CD1c-positive myeloid dendritic cell (primary cell): ENCODE results near the gene DACH2.

ENCODE experiments used
- DNase-seq: peaks from one replicate; pipeline ENCODE4 v3.0.0-alpha.2; 2016; ENCODE audit errors: extremely low spot score

The DACH2 gene

DNA sequence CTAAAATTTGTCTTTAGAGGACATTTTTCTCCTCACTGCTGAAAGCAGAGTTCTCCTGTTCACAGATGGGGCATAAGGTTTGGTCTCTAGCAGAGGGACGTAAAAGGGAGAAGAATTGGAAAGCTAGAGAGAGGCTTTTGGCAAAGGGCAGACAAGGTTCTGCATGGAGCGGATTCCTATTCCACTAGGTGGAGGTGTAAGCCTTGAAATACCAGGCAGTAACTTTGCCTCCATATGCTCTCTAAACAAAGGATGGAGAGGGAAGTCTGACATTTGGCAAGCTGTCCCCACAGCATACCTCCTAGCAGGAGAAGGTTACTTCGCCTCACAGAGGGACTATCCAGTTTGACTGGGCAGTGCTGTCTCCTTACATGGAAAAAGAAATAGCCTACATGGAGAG is 174.7 kb downstream of the DACH2 start:
- DNase-seq = no peak

DNA sequence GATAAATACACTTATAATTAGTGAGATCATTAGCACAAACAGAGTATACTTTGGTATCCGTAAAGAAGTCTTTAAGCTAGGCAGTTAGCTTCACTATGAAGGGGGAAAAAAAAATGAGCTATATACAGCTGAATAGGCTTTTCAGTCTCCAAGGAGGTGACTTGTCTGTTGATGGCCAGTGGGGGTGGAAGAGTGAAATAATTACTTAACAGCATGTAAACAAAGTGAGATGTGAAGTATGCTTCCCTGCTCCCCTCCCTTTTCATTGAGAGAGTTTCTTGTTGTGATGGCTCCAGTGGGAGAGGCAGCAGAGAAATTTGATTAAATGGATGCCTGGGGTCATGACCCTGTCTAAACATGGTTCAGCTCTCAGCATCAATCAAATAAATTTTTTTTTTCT is 180.9 kb downstream of the DACH2 start:
- DNase-seq = no peak

GRCh38 chrX:86348669-86349068 is 200.4 kb downstream of the DACH2 start:
- DNase-seq = no peak

GRCh38 chrX:86349115-86349514 is 200.9 kb downstream of the DACH2 start:
- no peak for DNase-seq

GRCh38 chrX:86369847-86370630 is 221.8 kb downstream of the DACH2 start:
- no peak for DNase-seq

DNA sequence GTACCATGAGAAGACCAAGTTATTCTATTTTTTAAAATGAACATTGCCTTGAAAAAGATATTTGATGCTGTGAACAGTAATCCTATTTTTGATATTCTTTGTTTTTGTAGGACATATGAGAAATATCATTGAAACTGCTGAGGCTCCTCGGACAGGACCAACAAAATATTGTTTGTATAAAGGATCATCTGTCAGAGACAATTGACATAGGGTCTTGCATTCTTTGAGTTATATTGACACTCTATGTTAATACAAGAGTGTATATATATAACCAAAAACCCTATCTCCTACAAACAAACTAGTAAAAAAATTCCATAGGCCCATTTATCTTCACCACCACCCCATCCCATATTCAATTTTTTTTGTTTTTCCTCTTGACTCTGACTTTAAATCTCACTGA is 222.7 kb downstream of the DACH2 start:
- DNase-seq = no peak

DNA sequence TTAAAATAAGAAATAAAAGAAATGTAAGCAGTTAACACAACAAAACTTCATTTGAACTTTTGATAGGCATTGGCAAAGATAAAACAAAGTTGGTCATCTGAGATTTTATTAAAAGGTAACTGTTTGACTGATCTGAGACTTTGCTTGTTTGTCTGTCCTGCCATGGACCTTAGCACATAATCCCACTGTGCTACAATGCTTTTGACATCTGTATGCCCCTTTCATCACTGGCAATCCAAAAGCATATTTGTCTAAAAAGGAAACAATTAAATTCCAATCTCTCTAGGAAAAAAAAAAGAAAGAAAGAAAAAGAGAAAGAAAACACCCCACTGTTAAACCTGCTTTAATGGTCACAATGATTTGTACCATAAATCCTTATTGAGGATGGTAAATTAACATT is 231.0 kb downstream of the DACH2 start:
- DNase-seq = no peak

DNA sequence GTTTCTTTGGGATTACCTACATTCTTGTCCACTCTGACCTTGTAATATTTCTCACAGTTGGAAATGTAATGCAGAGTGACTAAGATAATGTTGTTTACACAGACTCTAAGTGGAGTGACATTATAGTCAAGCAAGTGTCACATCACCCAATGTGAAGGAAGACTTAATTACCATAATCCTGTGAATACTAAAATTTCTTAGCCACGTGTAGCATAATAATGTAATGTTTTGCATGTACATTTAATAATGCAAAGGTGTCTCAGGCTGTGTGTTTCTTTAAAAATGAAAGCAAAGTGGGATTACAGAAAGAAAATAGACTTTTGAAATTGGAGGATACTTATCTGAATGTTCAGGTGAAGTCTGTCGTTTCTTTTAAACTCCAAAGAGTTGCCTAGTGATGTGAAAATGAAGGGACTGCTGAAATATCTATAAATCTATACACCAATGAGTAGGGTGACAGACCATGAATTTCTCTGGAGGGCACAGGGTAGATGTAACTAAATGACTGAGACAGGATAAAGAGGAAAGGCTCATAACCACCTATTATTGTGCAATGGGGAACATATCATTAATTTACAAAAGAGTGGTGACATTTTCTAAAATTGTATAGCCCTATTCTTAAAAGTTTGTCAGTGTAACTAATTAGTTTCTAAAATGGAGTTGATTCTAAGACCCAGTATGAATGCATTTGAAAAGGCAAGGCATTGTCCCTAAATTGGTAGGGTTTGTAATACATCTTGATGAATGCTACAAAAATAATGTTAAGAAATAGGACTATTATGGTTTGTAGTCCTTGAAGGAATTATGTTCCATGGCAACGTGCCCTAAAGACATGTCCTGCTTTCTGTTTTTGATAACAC is 235.7 kb downstream of the DACH2 start:
- no peak for DNase-seq

GRCh38 chrX:86407371-86407770 is 259.1 kb downstream of the DACH2 start:
- DNase-seq = no peak

DNA sequence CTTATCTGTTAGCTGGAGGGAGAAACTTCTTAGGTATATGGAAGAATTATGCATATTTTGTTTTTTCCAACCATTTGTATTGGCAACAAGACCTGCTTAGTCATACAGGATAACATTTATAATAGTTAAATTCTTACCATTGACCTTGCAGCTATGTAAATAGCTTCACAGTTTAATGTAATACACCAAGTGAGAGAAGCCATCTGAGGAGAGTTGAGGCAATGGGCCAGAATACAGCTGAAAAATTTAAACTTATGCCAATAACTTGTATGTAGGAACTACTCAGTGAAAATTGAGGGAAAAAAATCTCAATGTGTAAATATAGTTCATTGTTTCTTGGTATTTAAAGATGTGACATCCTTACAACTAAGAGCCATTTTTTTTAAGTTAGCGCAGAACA is 273.5 kb downstream of the DACH2 start:
- DNase-seq = no peak

DNA sequence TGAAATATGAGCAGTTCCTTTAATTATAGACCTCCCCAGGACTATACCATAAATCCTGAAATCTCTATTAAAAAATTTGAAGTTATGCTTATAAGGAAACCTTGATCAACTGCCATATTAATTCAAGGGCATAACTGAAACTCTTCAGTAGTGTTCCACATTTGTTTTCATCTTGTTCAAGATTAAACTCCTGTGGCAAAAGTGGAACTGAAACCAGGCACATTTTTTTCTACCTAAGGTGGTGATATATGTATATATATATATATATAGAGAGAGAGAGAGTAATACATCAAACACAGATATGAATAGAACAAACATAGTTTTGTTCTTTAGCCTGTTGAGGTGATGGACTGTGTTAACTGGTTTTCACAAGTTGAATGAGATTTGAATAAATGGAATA is 287.9 kb downstream of the DACH2 start:
- no peak for DNase-seq

DNA sequence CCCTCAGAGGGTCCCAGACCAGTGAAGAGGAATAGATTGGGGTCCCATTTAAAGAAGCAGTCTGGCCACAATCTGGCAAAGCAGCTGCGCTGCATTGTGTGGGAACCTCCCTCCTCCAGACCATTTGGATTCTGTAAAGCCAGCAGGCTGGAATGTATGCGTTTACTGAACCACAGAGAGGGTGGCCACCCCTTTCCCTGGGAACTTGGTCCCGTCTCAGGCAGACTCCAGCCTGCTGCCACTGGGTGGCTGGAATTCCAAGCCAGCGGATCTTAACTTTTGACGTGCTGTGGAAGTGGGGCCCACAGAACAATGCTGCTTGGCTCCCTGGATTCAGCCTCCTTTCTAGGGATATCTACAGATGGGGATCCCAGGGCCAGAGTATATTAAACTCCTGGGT is 307.2 kb downstream of the DACH2 start:
- no peak for DNase-seq

DNA sequence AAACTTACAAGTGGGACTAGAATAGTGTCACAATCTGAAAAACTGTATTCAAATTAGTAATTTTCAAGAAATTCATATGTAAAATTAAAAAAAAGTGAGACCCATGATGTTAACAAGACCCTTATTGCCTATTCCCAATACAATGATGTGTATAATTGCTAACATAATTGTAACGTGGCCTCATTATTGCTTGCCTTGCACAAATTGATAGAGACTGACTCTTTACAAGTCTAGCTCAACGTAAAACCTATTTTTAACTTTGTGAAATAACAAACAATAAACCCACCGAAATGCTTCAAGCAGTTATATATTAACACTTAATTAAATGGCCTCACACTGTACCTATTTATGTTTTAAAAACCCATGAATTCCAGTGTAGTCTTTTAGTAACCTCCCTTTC is 312.5 kb downstream of the DACH2 start:
- DNase-seq = no peak

- no peak for DNase-seq
Measured at GRCh38 chrX:86504297-86504696, 356.0 kb downstream of the DACH2 start.

GRCh38 chrX:86507331-86507730 is 359.1 kb downstream of the DACH2 start:
- DNase-seq = no peak

DNA sequence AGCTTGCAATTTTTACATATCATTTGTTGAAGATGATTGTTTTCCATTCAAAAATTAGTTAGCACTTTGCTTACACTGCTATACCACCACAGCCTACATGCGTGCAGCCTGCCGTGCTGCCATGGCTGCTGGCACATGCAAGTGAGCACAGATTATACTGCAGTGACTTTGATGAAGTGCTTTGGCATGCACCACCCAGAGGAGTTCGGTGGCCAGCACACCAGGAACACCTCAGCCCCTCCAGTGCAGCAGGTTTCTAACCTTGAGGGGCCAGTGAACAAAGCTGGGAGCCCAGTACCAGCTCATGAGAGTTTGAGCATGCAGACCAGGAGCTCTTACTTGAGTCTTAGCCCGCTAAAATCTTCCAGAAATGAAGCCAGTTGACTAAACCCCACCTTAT is 431.5 kb downstream of the DACH2 start:
- DNase-seq = no peak

DNA sequence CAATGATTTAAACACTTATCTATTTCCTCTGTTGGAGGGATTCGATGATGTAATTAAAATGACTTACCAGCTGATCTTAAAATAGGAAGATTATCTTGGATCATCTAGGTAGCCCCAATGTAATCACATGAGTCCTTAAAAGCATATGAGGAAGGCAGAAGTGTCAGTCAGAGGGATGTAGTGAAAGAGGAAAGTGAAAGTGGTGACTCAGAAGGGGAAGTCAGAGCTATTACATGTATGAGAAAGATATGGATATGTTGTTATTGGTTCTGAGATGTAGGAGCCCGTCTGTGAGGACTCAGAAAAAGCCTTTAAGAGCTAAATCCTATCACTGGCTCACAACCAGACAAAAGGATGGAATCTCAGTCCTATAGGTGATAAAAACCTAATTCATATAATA is 456.4 kb downstream of the DACH2 start:
- DNase-seq = no peak

- no peak for DNase-seq
Measured at GRCh38 chrX:86696951-86697350, 548.7 kb downstream of the DACH2 start.

GRCh38 chrX:86711531-86712180 is 563.4 kb downstream of the DACH2 start:
- no peak for DNase-seq

- no peak for DNase-seq
Measured at GRCh38 chrX:86714441-86714840, 566.2 kb downstream of the DACH2 start.

DNA sequence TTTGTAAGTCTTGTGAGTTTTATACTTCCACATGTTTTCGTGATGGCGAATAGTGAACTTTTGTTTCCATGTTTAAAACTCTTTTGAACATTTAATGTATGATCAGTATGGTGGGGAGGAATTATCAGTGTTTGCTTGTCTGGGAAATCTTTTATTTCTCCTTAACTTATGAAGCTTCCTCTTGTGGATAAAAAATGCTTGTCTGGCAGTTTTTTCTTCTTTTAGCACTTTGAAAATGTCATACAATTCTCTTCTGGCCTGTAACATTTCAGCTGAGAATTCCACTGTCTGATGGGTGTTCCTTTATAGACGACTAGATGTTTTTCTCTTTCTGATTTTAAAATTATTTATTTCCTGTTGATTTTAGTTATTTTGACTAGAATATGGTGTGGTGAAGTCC is 576.0 kb downstream of the DACH2 start:
- no peak for DNase-seq

DNA sequence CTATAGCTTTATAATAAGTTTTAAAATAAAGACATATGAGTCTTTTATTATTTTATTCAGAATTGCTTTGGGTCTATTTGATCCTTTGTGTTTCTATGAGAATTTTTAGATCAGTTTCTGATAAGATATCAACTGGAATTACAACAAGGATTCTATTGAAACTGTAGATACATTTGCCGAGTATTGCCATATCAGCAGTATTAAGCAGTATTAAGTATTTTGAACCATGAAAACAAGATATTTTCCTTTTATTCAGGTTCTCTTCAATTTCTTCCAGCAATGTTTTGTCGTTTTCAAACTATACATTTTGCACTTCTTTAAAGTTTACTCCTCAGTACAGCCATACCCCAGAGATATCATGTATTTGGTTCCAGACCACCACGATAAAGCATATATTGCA is 598.8 kb downstream of the DACH2 start:
- DNase-seq = no peak

DNA sequence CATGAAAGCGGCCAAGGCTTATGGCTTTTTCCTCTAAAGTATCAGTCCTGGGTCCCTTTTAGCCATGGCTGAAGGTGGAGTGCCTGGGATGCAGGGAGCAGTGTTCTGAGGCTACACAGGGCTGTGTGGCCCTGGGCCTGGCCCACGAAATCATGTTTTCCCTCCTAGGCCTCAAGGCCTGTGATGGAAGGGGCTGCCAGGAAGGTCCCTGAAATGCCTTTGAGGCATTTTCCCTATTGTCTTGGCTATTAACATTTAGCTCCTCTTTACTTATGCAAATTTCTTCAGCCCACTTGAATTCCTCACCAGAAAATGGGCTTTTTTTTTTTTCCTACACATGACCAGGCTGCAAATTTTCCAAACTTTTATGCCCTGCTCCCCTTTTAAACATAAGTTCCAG is 657.0 kb downstream of the DACH2 start:
- DNase-seq = no peak
